CD14-positive monocyte (primary cell): ENCODE measurements around the gene MYOM3. TPM values are rescaled to one million over a fixed set of nuclear protein-coding genes. Genes with fewer than 3 reads are reported as not detected.

Experiments
- DNase-seq, 3 donors: peaks; one replicate each; pipeline ENCODE4 v3.0.0-alpha.2; 2011 to 2022
- H2AFZ ChIP-seq: 2 replicates; pipeline ENCODE4 v1.6.0; 2012; ENCODE audit warnings: mild to moderate bottlenecking, low read depth, low read length, inconsistent platforms; ENCODE audit not compliant: insufficient read depth, poor library complexity, severe bottlenecking
- H3K27ac ChIP-seq, 2 donors: 1 replicate in 1 of 2; 2 replicates in 1 of 2; pipeline ENCODE4 v1.5.1; 2012 to 2013; ENCODE audit warnings: low read length in 2 of 2, control low read depth in 1 of 2, inconsistent platforms in 1 of 2, low read depth in 1 of 2, mild to moderate bottlenecking in 1 of 2
- H3K27me3 ChIP-seq, 2 donors: one replicate each; pipeline versions ENCODE4 v1.6.0 to v1.6.1; 2011 to 2013; ENCODE audit warnings: low read length in 2 of 2; ENCODE audit not compliant: control insufficient read depth in 2 of 2, insufficient read depth in 2 of 2
- H3K36me3 ChIP-seq, 2 donors: replicated peaks in 1 of 2; 1 replicate in 1 of 2; 2 replicates in 1 of 2; pipeline versions ENCODE4 v1.5.1 to v1.6.1; 2012 to 2013; ENCODE audit warnings: low read length in 2 of 2, control low read depth in 1 of 2, inconsistent platforms in 1 of 2, mild to moderate bottlenecking in 1 of 2; ENCODE audit not compliant: insufficient read depth in 2 of 2, control insufficient read depth in 1 of 2
- H3K4me1 ChIP-seq, 2 donors: 1 replicate in 1 of 2; 2 replicates in 1 of 2; pipeline versions ENCODE4 v1.5.1 to v1.6.1; 2012 to 2013; ENCODE audit warnings: low read length in 2 of 2, control low read depth in 1 of 2, inconsistent platforms in 1 of 2, mild to moderate bottlenecking in 1 of 2, moderate library complexity in 1 of 2; ENCODE audit not compliant: insufficient read depth in 2 of 2, control insufficient read depth in 1 of 2
- H3K4me2 ChIP-seq: replicated peaks from 2 replicates; pipeline ENCODE3; 2012; ENCODE audit warnings: low read length, moderate library complexity, mild to moderate bottlenecking; ENCODE audit not compliant: poor library complexity, severe bottlenecking; ENCODE audit errors: extremely low read depth
- H3K4me3 ChIP-seq, 3 experiments: fragments of 200-600 bp in 1 of 3; sonication (generic) in 1 of 3; replicated peaks in 1 of 3; 1 replicate in 2 of 3; 2 replicates in 1 of 3; pipeline ENCODE4 v1.5.1; 2011 to 2013; ENCODE audit warnings: low read length in 3 of 3, mild to moderate bottlenecking in 3 of 3, control low read depth in 2 of 3, low read depth in 2 of 3, inconsistent platforms in 1 of 3, moderate library complexity in 1 of 3
- H3K79me2 ChIP-seq: 2 replicates; pipeline ENCODE4 v1.6.0; 2012; ENCODE audit warnings: mild to moderate bottlenecking, control low read depth, inconsistent platforms, low read length, moderate library complexity; ENCODE audit not compliant: insufficient read depth
- H3K9ac ChIP-seq: 2 replicates; pipeline ENCODE4 v1.6.0; 2017; ENCODE audit warnings: low read length, mild to moderate bottlenecking; ENCODE audit not compliant: insufficient read depth, poor library complexity, severe bottlenecking
- H3K9me3 ChIP-seq, 2 donors: replicated peaks in 1 of 2; 1 replicate in 1 of 2; 2 replicates in 1 of 2; pipeline versions ENCODE4 v1.5.1 to v1.6.1; 2012 to 2013; ENCODE audit warnings: low read length in 2 of 2, control low read depth in 1 of 2; ENCODE audit not compliant: control insufficient read depth in 1 of 2, insufficient read depth in 1 of 2
- H4K20me1 ChIP-seq: 2 replicates; pipeline ENCODE4 v1.6.0; 2012; ENCODE audit warnings: mild to moderate bottlenecking, low read length, control low read depth, moderate library complexity; ENCODE audit not compliant: insufficient read depth
- H3K27ac Mint-ChIP-seq, 7 donors: one replicate each; pipeline ENCODE4 v1.8.0; 2020; ENCODE audit warnings: mild to moderate bottlenecking in 7 of 7, mixed read lengths in 7 of 7, moderate library complexity in 6 of 7, inconsistent platforms in 2 of 7
- H3K27me3 Mint-ChIP-seq, 3 donors: one replicate each; pipeline ENCODE4 v1.8.0; 2021 to 2022; ENCODE audit warnings: low read depth in 3 of 3, mild to moderate bottlenecking in 3 of 3, mixed read lengths in 3 of 3, moderate library complexity in 3 of 3, inconsistent platforms in 1 of 3
- H3K36me3 Mint-ChIP-seq, 2 donors: one replicate each; pipeline ENCODE4 v1.8.0; 2020; ENCODE audit warnings: mixed read lengths in 2 of 2, inconsistent platforms in 1 of 2, mild to moderate bottlenecking in 1 of 2
- H3K4me1 Mint-ChIP-seq: one replicate; pipeline ENCODE4 v1.8.0; 2020; ENCODE audit warnings: mild to moderate bottlenecking, mixed read lengths
- H3K4me3 Mint-ChIP-seq, 2 donors: one replicate each; pipeline ENCODE4 v1.8.0; 2020; ENCODE audit warnings: mild to moderate bottlenecking in 2 of 2, mixed read lengths in 2 of 2, moderate library complexity in 1 of 2
- H3K9me3 Mint-ChIP-seq, 7 donors: one replicate each; pipeline ENCODE4 v1.8.0; 2020 to 2022; ENCODE audit warnings: mixed read lengths in 7 of 7, mild to moderate bottlenecking in 6 of 7, moderate library complexity in 6 of 7, inconsistent platforms in 2 of 7
- WGBS: methylation state at CpG from one replicate; pipeline ENCODE4 v1.1.5; 2013; ENCODE audit warnings: missing lambda C conversion rate; ENCODE audit not compliant: insufficient coverage; 5-methylcytosine and 5-hydroxymethylcytosine counted together
- intact Hi-C, 2 donors: fragments of 100-400 bp; cut with micrococcal nuclease; formaldehyde crosslinking; loops; one replicate each; pipeline versions ENCODE4 v1.15.0 to v1.15.1; 2023
- polyA plus RNA-seq, 3 donors: library from polyadenylated mRNA; depleted of rRNA in 1 of 3; unstranded in 2 of 3; stranded (reverse) in 1 of 3; fragments of 300-500 nt in 2 of 3; fragments of >200 nt in 1 of 3; fragmentation: Illumina TruSeq in 2 of 3; gene quantifications; 1 replicate in 2 of 3; 2 replicates in 1 of 3; pipeline ENCODE4 v1.2.3, GENCODE V29; 2012 to 2021
- TF ChIP-seq, protein P1 (sequence below): fragments of 200-600 bp; IDR thresholded peaks from one replicate; pipeline ENCODE4 v1.8.0; 2022; ENCODE audit warnings: antibody characterized with exemption, mild to moderate bottlenecking

Gene MYOM3
- polyA plus RNA-seq, 3 donors = not detected

GRCh38 chr1:24100945-24101737 lies 10.8 kb downstream of the MYOM3 start:
- intact Hi-C loops = no loop called here
- H3K27ac ChIP-seq = no peak overlapping the region
- DNase-seq = no peak
- no peaks in the 10 kb centered on the region for H3K79me2 ChIP-seq
- no peak overlapping the region for H3K4me3 ChIP-seq
- H3K36me3 Mint-ChIP-seq = no peaks in the 10 kb centered on the region
- H3K4me3 Mint-ChIP-seq = no peak overlapping the region
- no peak overlapping the region for H3K9ac ChIP-seq
- H4K20me1 ChIP-seq = no peaks in the 10 kb centered on the region
- H3K27me3 Mint-ChIP-seq = peaks cover 0 to 2% (median 1%) of the 10 kb centered on the region in 3 donors
- 86% methylated on average over 10 of the region's 13 CpGs for WGBS
- H3K36me3 ChIP-seq = no peaks in the 10 kb centered on the region
- no peaks in the 10 kb centered on the region for H3K4me1 Mint-ChIP-seq
- no peaks in the 10 kb centered on the region for H3K9me3 Mint-ChIP-seq
- H3K4me2 ChIP-seq = no peak overlapping the region
- no peak overlapping the region for H2AFZ ChIP-seq
- TF ChIP-seq, protein P1, sequence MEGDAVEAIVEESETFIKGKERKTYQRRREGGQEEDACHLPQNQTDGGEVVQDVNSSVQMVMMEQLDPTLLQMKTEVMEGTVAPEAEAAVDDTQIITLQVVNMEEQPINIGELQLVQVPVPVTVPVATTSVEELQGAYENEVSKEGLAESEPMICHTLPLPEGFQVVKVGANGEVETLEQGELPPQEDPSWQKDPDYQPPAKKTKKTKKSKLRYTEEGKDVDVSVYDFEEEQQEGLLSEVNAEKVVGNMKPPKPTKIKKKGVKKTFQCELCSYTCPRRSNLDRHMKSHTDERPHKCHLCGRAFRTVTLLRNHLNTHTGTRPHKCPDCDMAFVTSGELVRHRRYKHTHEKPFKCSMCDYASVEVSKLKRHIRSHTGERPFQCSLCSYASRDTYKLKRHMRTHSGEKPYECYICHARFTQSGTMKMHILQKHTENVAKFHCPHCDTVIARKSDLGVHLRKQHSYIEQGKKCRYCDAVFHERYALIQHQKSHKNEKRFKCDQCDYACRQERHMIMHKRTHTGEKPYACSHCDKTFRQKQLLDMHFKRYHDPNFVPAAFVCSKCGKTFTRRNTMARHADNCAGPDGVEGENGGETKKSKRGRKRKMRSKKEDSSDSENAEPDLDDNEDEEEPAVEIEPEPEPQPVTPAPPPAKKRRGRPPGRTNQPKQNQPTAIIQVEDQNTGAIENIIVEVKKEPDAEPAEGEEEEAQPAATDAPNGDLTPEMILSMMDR = no peak
- no peak overlapping the region for H3K27ac Mint-ChIP-seq
- H3K27me3 ChIP-seq = no peaks in the 10 kb centered on the region
- no peaks in the 10 kb centered on the region for H3K9me3 ChIP-seq
- no peaks in the 10 kb centered on the region for H3K4me1 ChIP-seq

DNA sequence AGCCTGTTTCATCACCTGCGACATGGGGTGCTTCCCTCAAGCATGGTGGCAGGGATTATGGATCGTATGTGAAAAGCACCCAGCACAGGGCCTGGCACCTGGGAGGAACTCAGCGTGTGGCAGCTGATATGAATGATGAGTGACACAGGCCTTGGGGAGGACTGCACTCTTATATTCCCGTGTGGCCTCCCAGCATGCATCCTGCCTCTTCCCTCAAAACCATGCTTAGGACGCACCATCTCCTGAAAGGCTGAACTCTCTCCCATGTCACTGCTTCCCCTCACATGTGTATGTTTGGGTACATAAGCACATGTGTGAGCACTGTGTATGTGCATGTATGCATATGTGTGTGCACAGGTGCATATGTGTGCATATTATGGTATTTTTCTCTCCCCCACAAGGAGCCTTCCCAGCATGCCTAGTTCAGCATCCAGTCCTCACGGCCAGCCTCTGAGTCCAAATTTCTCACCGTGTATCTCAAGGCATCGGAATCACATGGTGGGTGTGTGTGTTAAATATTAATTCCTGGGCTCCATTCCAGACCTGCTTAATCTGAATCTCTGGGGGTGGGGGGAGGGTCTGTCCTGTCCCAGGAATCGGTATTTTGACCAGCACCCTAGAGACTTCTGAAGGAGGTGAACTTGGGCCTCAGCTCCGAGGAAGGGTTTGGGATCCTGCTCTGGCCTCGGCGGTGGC lies 12.8 kb downstream of the MYOM3 start:
- Histone ChIP-seq H3K79me2 (no peaks in the 10 kb centered on the region), H3K4me3 (no peak overlapping the region), H3K4me1 (no peaks in the 10 kb centered on the region), H3K27ac (no peak overlapping the region), H3K36me3 (no peaks in the 10 kb centered on the region), H2AFZ (no peak overlapping the region), H3K9ac (no peak overlapping the region), H3K27me3 (no peaks in the 10 kb centered on the region), H3K4me2 (no peak overlapping the region), H3K9me3 (no peaks in the 10 kb centered on the region), H4K20me1 (no peaks in the 10 kb centered on the region)
- Mint-ChIP-seq H3K9me3 (no peaks in the 10 kb centered on the region), H3K27me3 (peaks cover 0 to 2% (median 1%) of the 10 kb centered on the region in 3 donors), H3K36me3 (no peaks in the 10 kb centered on the region), H3K4me1 (no peaks in the 10 kb centered on the region), H3K27ac (no peak overlapping the region), H3K4me3 (no peak overlapping the region)
- 100% methylated on average over 3 of the region's 12 CpGs for WGBS
- intact Hi-C loops = no loop called here
- TF ChIP-seq, protein P1 = no peak
- no peak for DNase-seq
